ENCODE measurements around the gene PDE6D.
A peak's percentile ranks its signal among the peaks of the same experiment; 100 is the strongest.

PDE6D gene

DNA sequence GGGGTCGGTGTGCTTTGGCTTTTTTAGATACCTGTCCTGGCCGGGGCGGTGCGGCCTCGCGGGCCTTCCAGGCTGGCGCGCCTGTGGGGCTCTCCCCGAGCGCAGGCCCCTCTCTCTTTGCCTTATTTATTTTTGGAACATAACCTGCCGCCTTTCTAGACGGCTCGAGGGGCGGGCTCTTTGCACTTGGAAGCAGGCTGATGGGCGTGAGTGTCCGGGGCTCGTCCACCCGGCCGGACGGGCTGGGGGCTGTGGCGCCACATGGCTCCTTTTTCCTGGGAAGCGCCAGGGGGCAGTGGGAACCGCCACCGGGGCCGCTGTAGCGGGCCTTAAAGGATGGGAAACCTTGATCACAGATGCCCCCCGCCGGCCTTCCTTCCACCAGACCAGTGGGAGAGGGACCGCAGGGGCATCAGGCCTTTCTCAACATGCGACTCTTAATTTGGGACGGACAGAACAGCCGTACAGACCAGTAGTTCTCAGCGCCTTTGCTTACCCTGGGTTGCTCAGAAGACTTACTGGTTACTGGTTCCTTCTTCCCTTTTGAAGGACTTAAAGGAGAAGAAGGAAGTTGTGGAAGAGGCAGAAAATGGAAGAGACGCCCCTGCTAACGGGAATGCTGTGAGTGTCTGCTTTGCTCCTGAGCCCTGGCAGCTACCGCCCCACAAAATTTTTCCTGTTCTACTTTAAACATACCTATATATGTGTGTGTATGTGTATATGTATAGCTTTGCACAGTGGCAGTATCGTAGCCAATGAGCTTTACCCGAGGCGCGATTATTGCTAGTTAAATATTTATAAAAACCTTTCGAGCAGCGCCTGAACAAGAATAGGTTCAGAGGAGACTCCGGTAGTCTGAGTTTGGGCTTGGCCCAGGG, 70.0 kb downstream of the PDE6D start (continued):
- TF ChIP-seq, protein P1, sequence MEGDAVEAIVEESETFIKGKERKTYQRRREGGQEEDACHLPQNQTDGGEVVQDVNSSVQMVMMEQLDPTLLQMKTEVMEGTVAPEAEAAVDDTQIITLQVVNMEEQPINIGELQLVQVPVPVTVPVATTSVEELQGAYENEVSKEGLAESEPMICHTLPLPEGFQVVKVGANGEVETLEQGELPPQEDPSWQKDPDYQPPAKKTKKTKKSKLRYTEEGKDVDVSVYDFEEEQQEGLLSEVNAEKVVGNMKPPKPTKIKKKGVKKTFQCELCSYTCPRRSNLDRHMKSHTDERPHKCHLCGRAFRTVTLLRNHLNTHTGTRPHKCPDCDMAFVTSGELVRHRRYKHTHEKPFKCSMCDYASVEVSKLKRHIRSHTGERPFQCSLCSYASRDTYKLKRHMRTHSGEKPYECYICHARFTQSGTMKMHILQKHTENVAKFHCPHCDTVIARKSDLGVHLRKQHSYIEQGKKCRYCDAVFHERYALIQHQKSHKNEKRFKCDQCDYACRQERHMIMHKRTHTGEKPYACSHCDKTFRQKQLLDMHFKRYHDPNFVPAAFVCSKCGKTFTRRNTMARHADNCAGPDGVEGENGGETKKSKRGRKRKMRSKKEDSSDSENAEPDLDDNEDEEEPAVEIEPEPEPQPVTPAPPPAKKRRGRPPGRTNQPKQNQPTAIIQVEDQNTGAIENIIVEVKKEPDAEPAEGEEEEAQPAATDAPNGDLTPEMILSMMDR (tag by site-specific recombination; IDR thresholded peaks at IDR 0.05), result peak; percentile 49; the same call in 1 of the 2 replicates
- TF ChIP-seq TRIM28 (IDR thresholded peaks at IDR 0.05; ENCODE audit: borderline replicate concordance, low read length) (no peak), PRDM1 (tag by site-specific recombination; IDR thresholded peaks at IDR 0.05) (no peak), ZEB2 (tag by site-specific recombination; IDR thresholded peaks at IDR 0.05) (peak; percentile 10; the same call in 1 of the 2 replicates), ZBTB48 (tag by site-specific recombination; IDR thresholded peaks at IDR 0.05) (0 out of 2 replicates have a peak, but pooled peaks have one; percentile 15), WT1 (tag by site-specific recombination; IDR thresholded peaks at IDR 0.05) (no peak), ZSCAN16 (tag by site-specific recombination; IDR thresholded peaks at IDR 0.05) (no peak), ZNF138 (tag by site-specific recombination; IDR thresholded peaks at IDR 0.05; ENCODE audit: borderline replicate concordance) (no peak), ZNF48 (tag by site-specific recombination; IDR thresholded peaks at IDR 0.05) (no peak), ZNF501 (tag by site-specific recombination; IDR thresholded peaks at IDR 0.05) (no peak), OSR2 (tag by site-specific recombination; IDR thresholded peaks at IDR 0.05) (no peak), RBAK (tag by site-specific recombination; IDR thresholded peaks at IDR 0.05) (no peak), ZIC2 (tag by site-specific recombination; IDR thresholded peaks at IDR 0.05) (peak; percentile 55), ZNF121 (tag by site-specific recombination; IDR thresholded peaks at IDR 0.05) (no peak), ZFP37 (tag by site-specific recombination; IDR thresholded peaks at IDR 0.05) (0 out of 2 replicates have a peak, but pooled peaks have one; percentile 24), HOXD13 (CRISPR knock-in tag; IDR thresholded peaks at IDR 0.05; ENCODE audit: borderline replicate concordance) (no peak), GLIS2 (tag by site-specific recombination; IDR thresholded peaks at IDR 0.05) (peak; percentile 54; the same call in 1 of the 2 replicates), ZBTB8A (tag by site-specific recombination; IDR thresholded peaks at IDR 0.05) (peak; percentile 35; the same call in 1 of the 2 replicates), ZNF335 (tag by site-specific recombination; conservative IDR thresholded peaks at IDR 0.05) (no peak), ZNF530 (tag by site-specific recombination; IDR thresholded peaks at IDR 0.05; ENCODE audit: low read depth) (no peak), GLIS1 (tag by site-specific recombination; IDR thresholded peaks at IDR 0.05) (peak; percentile 19; the same call in 1 of the 2 replicates), ZNF146 (tag by site-specific recombination; IDR thresholded peaks at IDR 0.05) (no peak), ZNF292 (tag by site-specific recombination; IDR thresholded peaks at IDR 0.05; ENCODE audit: borderline replicate concordance, low read depth) (no peak), GLI4 (tag by site-specific recombination; IDR thresholded peaks at IDR 0.05) (no peak)
- TF ChIP-seq, protein P2, sequence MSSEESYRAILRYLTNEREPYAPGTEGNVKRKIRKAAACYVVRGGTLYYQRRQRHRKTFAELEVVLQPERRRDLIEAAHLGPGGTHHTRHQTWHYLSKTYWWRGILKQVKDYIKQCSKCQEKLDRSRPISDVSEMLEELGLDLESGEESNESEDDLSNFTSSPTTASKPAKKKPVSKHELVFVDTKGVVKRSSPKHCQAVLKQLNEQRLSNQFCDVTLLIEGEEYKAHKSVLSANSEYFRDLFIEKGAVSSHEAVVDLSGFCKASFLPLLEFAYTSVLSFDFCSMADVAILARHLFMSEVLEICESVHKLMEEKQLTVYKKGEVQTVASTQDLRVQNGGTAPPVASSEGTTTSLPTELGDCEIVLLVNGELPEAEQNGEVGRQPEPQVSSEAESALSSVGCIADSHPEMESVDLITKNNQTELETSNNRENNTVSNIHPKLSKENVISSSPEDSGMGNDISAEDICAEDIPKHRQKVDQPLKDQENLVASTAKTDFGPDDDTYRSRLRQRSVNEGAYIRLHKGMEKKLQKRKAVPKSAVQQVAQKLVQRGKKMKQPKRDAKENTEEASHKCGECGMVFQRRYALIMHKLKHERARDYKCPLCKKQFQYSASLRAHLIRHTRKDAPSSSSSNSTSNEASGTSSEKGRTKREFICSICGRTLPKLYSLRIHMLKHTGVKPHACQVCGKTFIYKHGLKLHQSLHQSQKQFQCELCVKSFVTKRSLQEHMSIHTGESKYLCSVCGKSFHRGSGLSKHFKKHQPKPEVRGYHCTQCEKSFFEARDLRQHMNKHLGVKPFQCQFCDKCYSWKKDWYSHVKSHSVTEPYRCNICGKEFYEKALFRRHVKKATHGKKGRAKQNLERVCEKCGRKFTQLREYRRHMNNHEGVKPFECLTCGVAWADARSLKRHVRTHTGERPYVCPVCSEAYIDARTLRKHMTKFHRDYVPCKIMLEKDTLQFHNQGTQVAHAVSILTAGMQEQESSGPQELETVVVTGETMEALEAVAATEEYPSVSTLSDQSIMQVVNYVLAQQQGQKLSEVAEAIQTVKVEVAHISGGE (tag by site-specific recombination; conservative IDR thresholded peaks at IDR 0.05; ENCODE audit: low read depth), result 0 out of 2 replicates have a peak, but pooled peaks have one; percentile 11

All from HEK293 (cell line).